Vagina (tissue), 2 donors: Measurements from ENCODE around the gene TTC3.

Experiments
- POLR2A ChIP-seq, 2 donors: fragments of 450-650 bp; IDR thresholded peaks; one replicate each; pipeline ENCODE4 v1.6.1; 2017; ENCODE audit warnings: antibody characterized with exemption in 2 of 2, mild to moderate bottlenecking in 2 of 2, moderate library complexity in 2 of 2
- TF ChIP-seq, protein P1 (sequence below), 3 experiments: fragments of 450-650 bp in 2 of 3; fragments of 200-600 bp in 1 of 3; sonication (generic) in 1 of 3; IDR thresholded peaks; one replicate each; pipeline ENCODE4 v1.5.1; 2017 to 2019; ENCODE audit warnings: antibody characterized with exemption in 3 of 3, mild to moderate bottlenecking in 2 of 3, moderate library complexity in 2 of 3

DNA sequence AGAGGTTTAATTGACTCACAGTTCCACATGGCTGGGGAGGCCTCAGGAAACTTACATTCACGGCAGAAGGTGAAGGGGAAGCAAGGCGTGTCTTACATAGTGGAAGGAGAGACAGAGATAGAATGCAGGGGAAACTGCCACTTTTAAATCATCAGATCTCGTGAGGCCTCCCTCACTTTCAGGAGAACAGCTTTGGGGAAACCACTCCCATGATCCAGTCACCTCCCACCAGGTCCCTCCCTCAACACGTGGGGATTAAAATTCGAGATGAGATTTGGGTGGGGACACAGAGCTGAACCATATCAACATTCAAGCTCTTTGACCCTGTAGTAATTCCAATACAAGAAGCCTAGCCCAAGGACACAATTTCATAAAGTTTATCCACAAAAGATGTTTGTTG lies 13.9 kb upstream of the TTC3 start:
- TF ChIP-seq, protein P1, sequence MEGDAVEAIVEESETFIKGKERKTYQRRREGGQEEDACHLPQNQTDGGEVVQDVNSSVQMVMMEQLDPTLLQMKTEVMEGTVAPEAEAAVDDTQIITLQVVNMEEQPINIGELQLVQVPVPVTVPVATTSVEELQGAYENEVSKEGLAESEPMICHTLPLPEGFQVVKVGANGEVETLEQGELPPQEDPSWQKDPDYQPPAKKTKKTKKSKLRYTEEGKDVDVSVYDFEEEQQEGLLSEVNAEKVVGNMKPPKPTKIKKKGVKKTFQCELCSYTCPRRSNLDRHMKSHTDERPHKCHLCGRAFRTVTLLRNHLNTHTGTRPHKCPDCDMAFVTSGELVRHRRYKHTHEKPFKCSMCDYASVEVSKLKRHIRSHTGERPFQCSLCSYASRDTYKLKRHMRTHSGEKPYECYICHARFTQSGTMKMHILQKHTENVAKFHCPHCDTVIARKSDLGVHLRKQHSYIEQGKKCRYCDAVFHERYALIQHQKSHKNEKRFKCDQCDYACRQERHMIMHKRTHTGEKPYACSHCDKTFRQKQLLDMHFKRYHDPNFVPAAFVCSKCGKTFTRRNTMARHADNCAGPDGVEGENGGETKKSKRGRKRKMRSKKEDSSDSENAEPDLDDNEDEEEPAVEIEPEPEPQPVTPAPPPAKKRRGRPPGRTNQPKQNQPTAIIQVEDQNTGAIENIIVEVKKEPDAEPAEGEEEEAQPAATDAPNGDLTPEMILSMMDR (IDR thresholded peaks at IDR 0.05), result no peak
- TF ChIP-seq POLR2A (IDR thresholded peaks at IDR 0.05), result no peak
